Upper lobe of left lung (tissue), 6 donors: Measurements from ENCODE around the gene ARMC7. TPM values are rescaled to one million over a fixed set of nuclear protein-coding genes. Genes with fewer than 3 reads are reported as not detected.
"Not testable (repeated sequence)": the region's sequence is repeated elsewhere in the genome, so short reads cannot be mapped to it uniquely, and the experiment has no call there.

Experiments
- ATAC-seq, 2 donors: fragments of 200-7000 bp; cut with Tn5 transposase; one replicate each; pipeline ENCODE4 v1.9.1; 2022; ENCODE audit warnings: mild to moderate bottlenecking in 2 of 2, moderate library complexity in 2 of 2; ENCODE audit not compliant: low FRiP score in 2 of 2
- DNase-seq, 2 donors: peaks; one replicate each; pipeline ENCODE4 v3.0.0-alpha.2; 2019 to 2020
- H3K27ac ChIP-seq, 4 donors: fragments of 200-600 bp; sonication (generic); one replicate each; pipeline ENCODE4 v1.5.1; 2016 to 2019
- H3K27me3 ChIP-seq, 4 donors: fragments of 200-600 bp; sonication (generic); one replicate each; pipeline ENCODE4 v1.5.1; 2017 to 2019
- H3K36me3 ChIP-seq, 4 donors: fragments of 200-600 bp; sonication (generic); one replicate each; pipeline ENCODE4 v1.5.1; 2016 to 2019
- H3K4me1 ChIP-seq, 4 donors: fragments of 200-600 bp; sonication (generic); one replicate each; pipeline ENCODE4 v1.5.1; 2018 to 2019
- H3K4me3 ChIP-seq, 4 donors: fragments of 200-600 bp; sonication (generic); one replicate each; pipeline ENCODE4 v1.5.1; 2017 to 2019; ENCODE audit warnings: mild to moderate bottlenecking in 2 of 4, moderate library complexity in 1 of 4
- H3K9me3 ChIP-seq, 4 donors: fragments of 200-600 bp; sonication (generic); one replicate each; pipeline ENCODE4 v1.5.1; 2018 to 2019
- CTCF ChIP-seq, 6 experiments: fragments of 450-650 bp in 4 of 6; fragments of 200-600 bp in 2 of 6; sonication (generic) in 2 of 6; IDR thresholded peaks; one replicate each; pipeline ENCODE4 v1.5.1; 2016 to 2019; ENCODE audit warnings: antibody characterized with exemption in 6 of 6
- EP300 ChIP-seq, 4 donors: sonication (generic); formaldehyde crosslinking; IDR thresholded peaks; one replicate each; pipeline ENCODE4 v1.5.1; 2017; ENCODE audit warnings: antibody characterized with exemption in 4 of 4, control low read depth in 2 of 4
- POLR2A ChIP-seq, 4 donors: fragments of 450-650 bp; IDR thresholded peaks; one replicate each; pipeline ENCODE4 v1.5.1; 2016 to 2017; ENCODE audit warnings: antibody characterized with exemption in 4 of 4, mild to moderate bottlenecking in 2 of 4
- POLR2AphosphoS5 ChIP-seq, 2 donors: sonication (generic); formaldehyde crosslinking; IDR thresholded peaks; one replicate each; pipeline ENCODE4 v1.5.1; 2017; ENCODE audit warnings: antibody characterized with exemption in 2 of 2
- WGBS, 2 donors: methylation state at CpG; one replicate each; pipeline ENCODE4 v1.1.5; 2017 to 2018; 5-methylcytosine and 5-hydroxymethylcytosine counted together
- total RNA-seq, 6 donors: library from RNA; depleted of rRNA in 4 of 6; stranded (reverse); fragments of >200 nt in 4 of 6; gene quantifications; one replicate each; pipeline versions ENCODE4 v1.1.0 to v1.2.1, GENCODE V29; 2016 to 2021
- donor health status: DM: no; HTN: no; CAD: no; lungs with moderate emphysema.
- donor health status: DM: no; HTN: yes; CAD: no; lungs with severe emphysema.

ARMC7 gene
- total RNA-seq, 6 donors from 2014 or later: 7.3 to 29.5 (median 16.6) TPM

GRCh38 chr17:75153780-75154194 is 44.0 kb downstream of the ARMC7 start:
- H3K4me1 ChIP-seq: peaks cover 12 to 27% (median 18%) of the 10 kb centered on the region in 4 donors
- no peaks in the 10 kb centered on the region for H3K27me3 ChIP-seq
- DNase-seq (peak in 1 of 2 donors; percentile 25), ATAC-seq (no peak)
- 2% methylated on average over 10 of the region's 35 CpGs; no CpG with 5 or more reads in 1 of the 2 donors for WGBS, 2 donors
- peak overlapping the region; percentile 47 to 99 (median 82) for H3K4me3 ChIP-seq
- no peaks in the 10 kb centered on the region for H3K36me3 ChIP-seq
- TF ChIP-seq EP300 (IDR thresholded peaks at IDR 0.05) (no peak), POLR2AphosphoS5 (IDR thresholded peaks at IDR 0.05) (no peak), POLR2A (IDR thresholded peaks at IDR 0.05) (no peak), CTCF (IDR thresholded peaks at IDR 0.05) (no peak)
- H3K9me3 ChIP-seq: no peaks in the 10 kb centered on the region
- peak overlapping the region in 3 of 4 donors; percentile 69 to 95 (median 87) for H3K27ac ChIP-seq

GRCh38 chr17:75154195-75155106 is 44.7 kb downstream of the ARMC7 start, which contains the start of gene JPT1:
TSS of gene JPT1 (minus strand) at chr17:75154512. CDS start at chr17:75154397, 115 bp downstream.
- Histone ChIP-seq H3K9me3 (no peaks in the 10 kb centered on the region), H3K4me1 (peaks cover 12 to 27% (median 18%) of the 10 kb centered on the region in 4 donors), H3K27ac (peak within 1 kb of the TSS; percentile 69 to 95 (median 78)), H3K36me3 (no peaks in the 10 kb centered on the region), H3K4me3 (peak within 1 kb of the TSS; percentile 47 to 99 (median 82)), H3K27me3 (no peaks in the 10 kb centered on the region)
- peak; percentile 94 to 99 for DNase-seq
- WGBS, 2 donors: 3 to 16% methylated on average over 10 to 30 of the region's 67 CpGs
- ATAC-seq: peak; percentile 99 to 100
- TF ChIP-seq POLR2AphosphoS5 (IDR thresholded peaks at IDR 0.05): peak; percentile 92 to 99
- TF ChIP-seq EP300 (IDR thresholded peaks at IDR 0.05): no peak
- TF ChIP-seq POLR2A (IDR thresholded peaks at IDR 0.05): peak in 3 of 4 donors; percentile 98 to 100 (median 99)
- peak in 1 of 6 experiments; percentile 4 for TF ChIP-seq CTCF (IDR thresholded peaks at IDR 0.05)

GRCh38 chr17:75155191-75155601 is 45.4 kb downstream of the ARMC7 start:
- peaks cover 0 to 4% (median 0%) of the 10 kb centered on the region in 4 donors for H3K36me3 ChIP-seq
- TF ChIP-seq EP300 (IDR thresholded peaks at IDR 0.05) (no peak), CTCF (IDR thresholded peaks at IDR 0.05) (no peak), POLR2A (IDR thresholded peaks at IDR 0.05) (no peak), POLR2AphosphoS5 (IDR thresholded peaks at IDR 0.05) (no peak)
- H3K27me3 ChIP-seq: no peaks in the 10 kb centered on the region
- ATAC-seq (no peak), DNase-seq (no peak)
- 89 to 93% methylated on average over 3 of the region's 3 CpGs for WGBS, 2 donors
- H3K9me3 ChIP-seq: no peaks in the 10 kb centered on the region
- H3K27ac ChIP-seq: peak overlapping the region in 2 of 4 donors; percentile 87 to 95
- H3K4me1 ChIP-seq: peaks cover 12 to 27% (median 18%) of the 10 kb centered on the region in 4 donors
- H3K4me3 ChIP-seq: peak overlapping the region in 1 of 4 donors; percentile 99

GRCh38 chr17:75158480-75158879 is 48.7 kb downstream of the ARMC7 start:
- Histone ChIP-seq H3K36me3 (peaks cover 0 to 10% (median under 1%) of the 10 kb centered on the region in 4 donors), H3K4me1 (peaks cover under 1 to 12% (median 5%) of the 10 kb centered on the region in 4 donors)
- H3K9me3 ChIP-seq, DNase-seq, H3K4me3 ChIP-seq, H3K27ac ChIP-seq, ATAC-seq, H3K27me3 ChIP-seq: not testable (repeated sequence)
- WGBS, 2 donors: 89 to 95% methylated on average over 8 of the region's 8 CpGs
